Lung microvascular endothelial cell (primary cell): ENCODE measurements around the gene COL15A1. TPM values are rescaled to one million over a fixed set of nuclear protein-coding genes. Genes with fewer than 3 reads are reported as not detected.
"Not testable (repeated sequence)": the region's sequence is repeated elsewhere in the genome, so short reads cannot be mapped to it uniquely, and the experiment has no call there.

Source experiments
- DNase-seq, 2 donors: peaks; one replicate each; pipeline versions ENCODE4 v3.0.0 to v3.0.0-alpha.2; 2010; ENCODE audit warnings: low read depth in 2 of 2
- total RNA-seq: library from RNA; depleted of rRNA; stranded (reverse); fragments of >200 nt; gene quantifications from 2 replicates; pipeline ENCODE4 v1.2.1, GENCODE V29; 2014

Gene COL15A1
- total RNA-seq, 1 donor from 2014 or later = not detected

DNA sequence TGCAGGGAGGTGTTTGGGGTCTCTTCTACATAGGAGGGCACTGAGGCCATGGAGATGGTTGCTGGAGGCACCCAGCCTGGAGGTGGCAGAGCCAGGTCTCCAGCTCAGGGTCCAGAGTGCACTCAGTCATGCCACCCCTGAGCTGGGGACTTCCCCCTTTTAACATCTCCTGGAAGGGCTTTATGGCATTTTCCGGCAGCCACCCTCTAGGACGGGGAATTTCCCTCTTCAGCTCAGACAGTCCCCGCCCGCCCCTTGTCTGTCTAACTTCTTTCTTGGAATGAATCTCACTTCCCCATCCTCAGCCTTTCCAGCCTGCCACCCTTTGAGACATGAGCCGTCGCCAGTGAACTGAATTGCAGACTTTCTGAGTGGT lies 49.9 kb downstream of the COL15A1 start:
- DNase-seq = no peak

DNA sequence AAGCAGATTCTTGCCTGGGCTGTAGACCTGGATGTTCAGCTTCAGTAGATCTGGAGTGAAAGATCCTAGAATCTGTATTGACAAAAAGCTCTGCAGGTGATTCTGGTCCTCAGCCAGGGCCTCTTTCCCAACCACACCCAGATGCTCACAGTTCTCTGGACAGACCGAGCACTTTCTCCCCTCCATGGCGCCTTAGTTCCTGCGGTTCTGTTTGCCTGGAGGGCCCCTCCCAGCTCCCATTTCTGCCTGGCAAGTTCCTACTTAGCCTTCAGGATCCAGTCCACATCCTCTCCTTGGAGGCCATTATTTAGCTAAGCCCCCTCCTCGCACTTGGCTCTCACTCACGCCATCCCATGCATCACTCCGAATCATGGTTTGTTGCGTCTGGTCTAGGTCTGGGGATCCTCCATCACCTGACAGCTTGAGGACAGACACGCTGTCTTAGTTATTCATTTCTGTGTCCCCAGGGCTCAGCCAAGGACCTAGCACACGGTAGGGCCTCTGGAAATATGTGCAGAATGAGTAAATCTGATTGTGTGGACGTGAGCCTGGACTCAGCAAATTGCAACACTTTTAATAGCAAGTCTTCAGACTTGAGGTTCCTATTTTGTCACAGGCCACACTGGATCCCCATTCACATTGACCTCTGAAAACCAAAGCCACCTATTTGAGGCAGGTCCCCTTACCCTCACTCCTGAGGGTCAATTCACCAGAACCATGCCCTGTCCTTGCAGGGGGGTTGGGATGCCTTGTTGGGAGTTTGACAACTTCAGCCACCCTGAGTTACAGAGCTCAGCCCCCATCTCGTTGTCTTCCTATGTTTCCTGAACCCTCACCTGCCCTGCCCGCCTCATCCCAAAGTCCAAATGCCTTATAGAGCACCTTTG lies 50.7 kb downstream of the COL15A1 start:
- no peak for DNase-seq

DNA sequence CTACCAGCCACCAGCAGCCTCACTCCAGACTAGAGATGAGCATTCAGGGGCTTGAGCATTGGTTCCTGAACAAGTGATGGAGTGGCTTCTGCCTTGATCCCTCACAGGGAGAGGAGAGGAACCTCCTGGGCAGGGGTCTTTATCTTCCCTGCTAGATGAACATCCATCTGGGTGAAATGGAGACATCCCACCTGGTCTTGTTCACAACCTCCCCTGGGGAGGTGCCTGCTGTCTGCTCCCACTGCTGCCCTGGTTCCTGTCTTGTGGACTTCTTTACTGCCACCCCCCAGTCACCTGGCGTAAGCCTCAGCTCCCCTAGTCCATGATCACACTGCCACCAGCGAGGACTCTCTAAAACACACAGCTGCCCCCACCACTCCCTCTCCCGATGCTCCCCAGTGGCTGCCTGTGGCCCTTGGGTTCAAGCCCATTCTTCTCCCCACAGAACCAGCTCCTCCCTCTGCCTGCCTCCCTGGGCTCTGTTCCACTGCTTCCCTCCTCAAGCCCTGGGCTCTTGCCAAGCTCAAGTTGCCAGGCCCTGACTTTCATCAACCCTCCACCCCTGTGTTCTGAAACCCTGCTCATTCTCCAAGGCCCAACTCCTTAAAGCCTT lies 51.5 kb downstream of the COL15A1 start:
- no peak for DNase-seq

DNA sequence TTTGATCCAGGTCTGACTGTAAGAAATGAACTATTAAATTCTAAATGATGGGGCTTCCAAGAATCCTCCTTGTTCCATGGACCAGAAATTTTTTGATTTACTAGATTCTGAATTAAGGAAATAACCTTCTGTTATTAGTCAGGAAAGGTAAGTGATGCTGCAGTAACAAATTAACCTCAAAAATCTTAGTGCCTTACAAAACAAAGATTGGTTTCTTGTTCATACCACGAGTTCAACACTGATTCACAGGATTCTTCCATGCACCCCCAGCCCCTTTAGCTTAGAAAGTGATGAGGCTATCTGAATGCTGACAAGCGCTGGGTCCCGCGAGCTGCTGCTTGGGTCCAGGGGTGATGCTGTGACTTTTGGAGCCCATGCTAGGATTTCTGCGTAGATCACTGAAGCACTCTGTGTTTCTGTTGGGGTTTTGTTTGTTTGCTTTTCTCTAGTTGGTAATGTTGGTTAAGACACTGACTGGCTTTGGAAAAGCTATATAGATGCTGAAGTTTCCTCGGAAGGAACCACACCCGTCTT lies 52.3 kb downstream of the COL15A1 start:
- DNase-seq = no peak

DNA sequence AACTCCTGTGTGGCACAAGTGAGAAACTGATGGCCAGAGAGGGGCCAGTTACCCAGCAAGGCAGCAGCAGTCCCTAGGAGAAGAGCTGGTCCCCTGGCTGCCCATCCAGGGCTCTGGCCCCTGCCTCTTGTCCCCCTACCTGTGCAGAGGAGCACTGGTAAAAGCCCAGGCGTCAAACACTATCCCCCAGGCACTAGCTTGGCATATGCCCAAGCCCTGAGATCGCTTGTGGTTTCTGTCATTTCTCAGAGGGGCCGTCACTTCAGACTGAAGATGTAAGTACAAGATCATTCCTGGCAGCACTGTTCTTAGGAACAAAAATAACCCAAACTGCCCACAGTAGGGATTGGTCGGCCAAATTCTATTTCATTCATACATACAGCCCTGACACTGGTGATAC lies 53.9 kb downstream of the COL15A1 start:
- no peak for DNase-seq

DNA sequence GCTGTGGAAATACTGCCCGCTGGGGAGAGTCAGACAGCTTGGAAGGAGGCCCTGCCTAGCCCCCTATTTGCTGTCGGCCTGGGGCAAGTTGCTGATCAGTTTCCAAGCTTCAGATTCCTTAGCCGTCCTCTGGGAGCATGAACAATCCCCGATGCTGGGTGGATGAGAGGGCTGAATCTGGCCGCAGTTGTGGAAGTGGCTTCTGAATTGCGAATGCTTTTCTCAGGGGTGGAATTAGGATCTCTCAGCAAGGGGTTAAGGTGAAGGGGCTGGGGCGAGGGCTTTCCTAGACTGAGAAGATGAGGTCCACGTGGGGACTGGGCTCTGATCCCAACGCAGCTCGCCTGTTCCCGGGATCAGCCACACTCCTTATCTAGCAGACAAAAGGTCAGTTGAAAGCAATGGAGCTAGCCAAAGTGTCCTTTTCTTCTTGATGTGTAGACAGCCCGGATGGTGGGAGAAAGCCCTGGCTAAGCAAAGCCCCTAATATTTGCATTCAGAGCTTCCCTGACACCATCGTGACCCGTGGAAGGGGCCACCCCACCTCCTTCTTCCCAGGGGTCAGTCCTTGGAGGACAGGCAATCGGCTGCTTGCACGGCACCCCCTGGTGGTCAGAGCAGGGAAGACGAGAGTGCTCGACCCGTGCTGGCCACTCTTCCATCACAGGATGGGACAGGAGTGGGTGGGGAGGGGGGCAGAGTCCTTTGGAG lies 54.9 kb downstream of the COL15A1 start:
- DNase-seq = peak; percentile 58 to 66

DNA sequence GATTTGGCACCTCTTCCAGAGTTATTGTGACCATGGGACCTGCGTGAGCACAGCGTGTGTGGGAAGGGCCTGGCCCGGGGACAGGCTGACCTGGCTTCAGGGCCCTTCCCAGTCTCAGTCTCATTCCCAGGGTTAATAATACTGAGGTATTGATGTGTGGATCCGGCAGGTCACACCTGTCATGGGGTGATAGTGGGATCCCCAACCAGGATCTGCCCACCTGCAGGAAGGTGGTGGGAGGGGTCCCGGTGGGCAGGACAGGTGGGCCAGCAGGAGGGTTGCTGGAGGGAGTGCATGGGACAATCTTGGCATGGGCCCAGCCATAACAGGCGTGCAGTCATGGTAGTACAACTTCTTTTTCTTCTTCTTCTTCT lies 55.4 kb downstream of the COL15A1 start:
- DNase-seq = no peak

DNA sequence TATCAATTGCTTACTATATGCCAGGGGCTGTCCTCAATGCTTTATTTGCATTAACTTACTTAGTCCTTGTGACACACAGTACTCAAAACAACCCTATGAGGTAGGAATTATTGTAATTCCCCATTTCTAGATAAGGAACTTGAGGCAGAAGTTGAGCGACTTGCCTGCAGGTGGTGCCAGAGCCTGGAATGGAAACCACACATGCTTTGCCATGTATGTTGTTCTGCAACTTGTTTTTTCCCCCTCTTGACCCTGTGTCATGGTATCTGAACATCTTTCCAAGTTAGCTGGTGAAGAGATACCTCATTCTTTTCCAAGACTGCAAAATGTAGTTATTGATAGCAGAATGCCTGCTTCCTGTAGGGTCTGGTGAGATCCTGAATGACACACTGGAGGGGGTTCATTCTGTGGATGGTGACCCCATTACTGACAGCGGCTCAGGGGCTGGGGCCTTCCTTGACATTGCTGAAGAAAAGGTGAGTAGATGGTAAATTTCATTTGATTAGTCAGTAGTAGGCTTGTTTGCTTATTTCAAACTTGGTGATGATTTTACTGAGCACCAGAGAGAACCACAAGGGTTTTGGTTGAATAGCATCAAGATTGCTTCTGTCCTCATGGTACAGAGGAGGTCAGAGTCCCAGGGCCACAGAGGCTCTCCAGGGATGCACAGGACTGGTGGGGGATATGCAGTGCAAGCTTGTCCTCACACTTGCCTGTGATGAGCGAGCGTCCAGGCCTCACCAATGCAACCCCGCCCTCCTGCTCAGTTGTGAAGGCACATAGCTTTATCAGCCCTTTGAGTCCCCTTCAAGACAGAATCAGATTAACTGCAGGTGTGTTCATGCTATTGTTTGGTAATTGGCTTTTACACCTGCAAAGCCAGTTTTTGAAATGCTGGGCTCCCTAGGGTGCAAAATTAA lies 57.0 kb downstream of the COL15A1 start:
- DNase-seq = peak; percentile 76 to 79

DNA sequence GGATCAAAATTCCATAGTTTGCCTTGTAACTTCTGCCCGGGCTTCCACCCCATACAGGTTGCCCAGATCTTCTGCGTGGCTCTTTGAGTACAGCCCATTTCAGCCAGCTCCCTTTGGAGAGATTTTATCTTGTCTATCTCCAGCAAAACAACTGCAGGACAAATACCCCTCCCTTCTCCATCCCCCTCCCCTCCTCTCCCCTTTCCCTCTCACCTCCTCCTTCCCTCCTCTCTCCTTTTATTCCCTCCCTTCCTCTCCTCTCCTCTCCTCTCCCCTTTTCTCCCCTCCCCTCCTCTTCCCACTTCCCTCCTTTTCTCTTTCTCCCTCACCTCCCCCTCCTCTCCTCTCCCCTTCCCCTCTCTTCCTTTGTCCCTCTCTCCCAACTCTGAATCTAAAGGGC lies 58.2 kb downstream of the COL15A1 start:
- no peak for DNase-seq

DNA sequence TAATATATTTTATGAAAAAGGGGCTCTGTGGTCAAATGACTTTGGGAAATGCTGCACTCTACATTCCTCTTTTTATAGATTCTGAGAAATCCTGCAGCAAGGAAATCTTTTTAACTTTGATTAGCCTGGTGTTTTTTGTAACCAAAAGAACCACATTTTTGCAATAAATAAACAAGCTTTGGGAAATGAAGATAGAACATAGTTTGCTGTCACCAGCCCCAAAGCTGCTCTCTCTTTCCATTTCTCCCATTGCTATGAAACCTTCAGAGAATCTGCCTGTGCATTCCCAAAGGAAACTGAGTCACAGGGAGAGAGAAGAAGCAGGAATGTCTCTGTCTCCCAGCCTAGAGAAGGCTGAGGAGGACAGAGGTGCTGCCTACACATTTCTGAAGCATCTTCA lies 59.0 kb downstream of the COL15A1 start:
- no peak for DNase-seq

DNA sequence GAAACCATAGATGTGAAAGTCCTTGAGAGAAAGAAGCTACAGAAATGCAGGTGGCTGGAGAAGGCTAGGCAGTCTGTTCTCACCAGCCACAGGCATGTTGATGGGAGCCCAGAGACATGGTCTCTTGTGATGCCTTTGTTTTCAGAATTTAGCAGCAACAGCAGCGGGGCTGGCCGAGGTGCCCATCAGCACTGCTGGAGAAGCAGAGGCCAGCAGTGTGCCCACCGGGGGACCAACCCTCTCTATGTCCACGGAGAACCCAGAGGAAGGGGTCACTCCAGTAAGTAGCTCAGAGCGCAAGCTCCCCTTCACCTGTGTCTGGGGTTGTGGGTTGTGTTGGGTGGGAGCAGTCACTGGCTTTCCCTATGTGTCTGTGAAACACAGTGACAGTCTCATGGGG lies 59.6 kb downstream of the COL15A1 start:
- DNase-seq = no peak

DNA sequence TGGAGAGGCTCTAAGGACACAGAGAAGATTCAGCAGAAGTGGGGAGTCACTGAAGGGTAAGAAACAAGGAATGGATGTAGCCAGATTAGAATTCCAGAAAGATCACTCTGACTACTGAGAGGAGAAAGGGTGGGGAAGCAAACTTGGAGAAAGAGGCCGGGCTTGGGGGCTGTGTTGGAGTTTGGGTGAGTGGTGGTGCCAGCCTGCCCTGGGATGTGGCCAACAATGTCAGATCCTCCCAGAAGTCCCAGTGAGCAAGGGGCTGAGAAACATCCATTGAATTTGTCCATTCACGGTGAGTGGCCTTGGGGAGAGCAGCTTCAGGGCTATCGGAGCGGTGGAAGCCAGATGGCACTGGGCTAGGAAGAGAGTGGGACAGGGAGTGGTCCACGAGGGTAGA lies 60.4 kb downstream of the COL15A1 start:
- DNase-seq = no peak

DNA sequence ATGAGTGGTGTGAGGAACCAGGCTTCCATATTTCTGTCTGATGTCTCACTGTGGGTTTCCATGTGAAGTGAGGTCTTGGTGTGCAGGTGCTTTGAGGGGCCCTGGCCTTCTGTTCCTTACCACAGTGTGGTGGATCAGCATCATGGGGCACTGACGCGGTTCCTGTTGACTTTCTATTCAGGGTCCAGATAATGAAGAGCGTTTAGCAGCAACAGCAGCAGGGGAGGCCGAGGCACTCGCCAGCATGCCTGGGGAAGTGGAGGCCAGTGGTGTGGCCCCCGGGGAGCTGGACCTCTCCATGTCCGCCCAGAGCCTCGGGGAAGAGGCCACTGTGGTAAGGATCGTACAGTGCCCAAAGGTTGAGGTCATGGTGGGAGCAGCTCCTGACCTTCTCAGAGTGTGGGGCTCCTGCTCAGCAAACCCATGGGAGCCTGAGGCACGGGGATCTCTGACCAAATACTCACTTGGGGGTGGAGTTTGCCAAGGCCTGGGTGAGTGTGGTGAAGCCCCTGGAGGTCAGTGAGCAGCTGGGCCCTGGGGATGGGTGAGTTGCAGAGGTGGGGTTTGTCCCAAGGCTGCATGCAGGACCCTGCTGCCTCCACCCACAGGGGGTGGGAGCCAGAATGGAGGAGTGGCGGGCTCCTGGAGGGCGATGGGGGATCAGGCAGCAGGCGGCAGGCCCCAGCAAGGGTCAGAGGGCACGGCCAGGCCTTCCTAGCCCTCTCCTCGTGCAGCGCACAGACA lies 61.2 kb downstream of the COL15A1 start:
- no peak for DNase-seq

DNA sequence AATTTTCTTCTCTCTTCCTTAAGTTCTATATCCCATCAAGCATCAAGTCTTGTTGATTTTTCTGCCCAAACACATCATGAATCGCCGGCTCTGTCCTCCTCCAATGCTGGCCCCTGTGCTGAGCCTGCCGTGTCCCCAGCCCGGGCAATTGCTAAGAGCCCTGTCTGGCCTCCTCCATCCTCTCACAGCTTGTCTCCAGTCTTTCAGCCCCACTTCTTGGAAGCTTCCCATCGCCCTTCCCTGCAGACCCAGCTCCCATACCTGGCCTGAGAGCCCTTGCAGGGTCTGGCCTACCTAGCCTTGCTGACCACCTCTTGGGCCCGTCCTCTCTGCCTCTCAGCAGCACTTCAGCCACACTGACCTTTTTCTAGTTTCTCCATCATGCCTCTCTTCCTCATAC lies 61.9 kb downstream of the COL15A1 start:
- DNase-seq = no peak

DNA sequence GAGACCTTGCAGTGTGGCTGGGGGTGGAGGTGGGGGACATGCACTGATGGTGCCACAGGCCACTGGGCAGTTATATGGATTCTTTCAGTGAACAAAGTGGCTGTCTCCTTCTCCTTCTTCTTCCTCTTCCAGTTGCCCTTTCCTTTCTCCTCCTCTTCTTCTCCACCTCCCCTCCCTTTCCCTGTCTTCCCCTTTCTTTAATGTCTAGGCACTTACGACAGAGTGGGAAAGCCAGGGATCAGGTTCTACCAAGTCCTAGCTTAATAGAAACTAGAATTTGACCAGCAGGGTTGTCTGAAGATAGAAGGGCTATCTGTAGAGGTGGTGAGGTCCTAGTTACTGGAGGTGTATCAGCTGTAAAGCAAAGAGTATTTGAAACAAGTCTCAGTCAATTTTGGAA lies 62.8 kb downstream of the COL15A1 start:
- DNase-seq = no peak

DNA sequence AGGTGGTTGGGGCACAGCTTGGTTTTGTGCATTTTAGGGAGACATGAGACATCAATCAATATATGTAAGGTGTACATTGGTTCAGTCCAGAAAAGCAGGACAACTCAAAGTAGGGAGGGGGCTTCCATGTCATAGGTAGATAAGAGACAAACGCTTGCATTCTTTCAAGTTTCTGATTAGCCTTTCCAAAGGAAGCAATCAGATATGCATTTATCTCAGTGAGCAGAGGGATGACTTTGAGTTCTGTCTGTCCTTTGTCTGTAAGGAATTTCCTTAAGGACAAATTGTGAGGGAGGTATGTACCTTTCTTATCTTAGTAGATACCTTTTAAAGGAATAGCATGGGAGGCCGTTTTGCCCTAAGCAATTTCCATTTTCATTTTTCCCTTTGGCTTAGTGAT lies 63.3 kb downstream of the COL15A1 start:
- DNase-seq = no peak

DNA sequence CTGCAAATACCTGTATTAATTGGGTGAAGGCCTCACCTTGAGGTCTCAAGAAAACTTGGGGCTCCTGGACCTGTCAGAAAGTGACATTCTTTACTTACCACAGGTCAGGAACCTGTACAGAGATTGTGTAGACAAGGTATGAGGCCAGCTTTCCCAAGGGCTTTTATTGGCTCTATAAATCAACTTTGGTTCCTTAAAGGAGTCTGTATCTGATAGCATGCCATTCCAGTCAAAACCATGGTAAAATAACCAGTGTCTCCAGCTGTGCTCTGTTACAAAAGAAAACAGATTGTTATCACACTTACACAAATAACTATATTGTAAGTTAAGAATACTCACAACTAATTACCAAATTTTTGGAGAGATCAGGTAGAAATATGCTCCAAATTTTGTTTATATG lies 64.5 kb downstream of the COL15A1 start:
- no peak for DNase-seq

DNA sequence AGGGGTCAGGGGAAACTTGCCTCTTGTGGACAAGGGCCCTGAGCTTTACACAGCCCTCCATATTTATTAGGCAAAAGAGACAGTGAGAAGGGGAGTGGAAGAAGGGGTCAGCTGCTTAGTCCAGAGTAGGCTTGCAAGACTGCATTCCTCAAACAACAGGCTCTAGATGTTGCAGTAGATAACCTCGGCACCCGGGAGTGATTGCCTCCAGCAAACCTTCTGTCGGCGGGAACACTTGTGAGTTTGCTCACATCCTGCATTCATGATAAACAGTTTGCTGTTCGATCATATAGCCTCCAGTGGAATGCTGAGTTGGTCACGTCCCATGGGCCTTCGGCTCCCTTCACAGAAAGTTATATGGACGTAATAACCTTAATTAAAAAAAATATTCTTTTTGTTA lies 66.7 kb downstream of the COL15A1 start:
- not testable (repeated sequence) for DNase-seq

DNA sequence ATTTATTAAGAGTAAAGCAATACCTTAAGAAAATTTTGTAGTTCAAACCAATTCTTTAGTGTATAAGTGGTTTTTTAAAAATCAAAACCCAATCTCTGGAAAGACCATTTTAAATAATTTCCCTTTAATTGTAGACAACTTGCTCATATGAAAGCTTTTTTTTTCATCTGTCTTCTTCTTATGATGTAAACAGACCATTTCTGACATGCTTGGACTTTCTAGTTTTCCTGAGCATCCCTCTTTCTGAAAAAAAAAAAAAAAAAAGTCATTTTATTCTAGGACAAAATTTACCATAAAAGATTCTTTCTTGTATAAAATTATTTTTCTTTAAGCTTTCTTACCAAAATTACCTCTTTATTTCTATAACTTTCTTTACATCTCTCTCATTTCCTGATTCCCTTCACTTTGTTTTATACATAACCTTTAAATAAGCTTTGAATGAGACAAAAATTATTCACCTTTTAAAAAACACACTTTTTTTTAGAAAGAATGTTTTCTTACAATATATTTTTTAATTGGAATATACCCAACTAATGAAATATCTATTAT lies 67.5 kb downstream of the COL15A1 start:
- peak in 1 of 2 donors; percentile 11 for DNase-seq

DNA sequence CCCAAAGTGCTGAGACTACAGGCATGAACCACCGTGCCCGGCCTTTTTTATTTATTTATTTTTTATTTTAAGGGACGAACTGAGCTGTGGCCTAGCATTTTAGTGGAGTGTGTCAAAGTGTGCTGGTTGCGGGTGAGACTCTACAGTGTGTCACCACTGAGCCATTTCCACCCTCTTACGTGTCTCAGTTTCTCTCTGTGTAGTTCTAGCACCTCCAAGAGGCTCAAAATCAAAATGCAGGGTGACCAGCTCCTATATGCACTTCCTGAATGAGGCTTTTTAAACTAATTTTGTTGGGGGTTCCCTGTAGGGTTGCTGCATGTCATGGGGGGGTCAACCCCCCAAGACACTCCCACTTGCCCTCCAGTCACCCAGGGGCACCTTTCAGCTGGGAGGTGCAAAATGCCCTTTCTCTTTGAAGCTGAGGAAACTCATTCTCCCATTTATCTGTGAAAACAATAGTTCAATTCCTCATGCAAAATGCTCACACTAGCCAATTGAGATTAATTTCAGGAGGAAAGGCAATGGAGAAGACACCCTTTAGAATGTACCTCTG lies 69.3 kb downstream of the COL15A1 start:
- DNase-seq = no peak
